ENCODE data around the gene AP4M1.
"Not testable (repeated sequence)": the region's sequence is repeated elsewhere in the genome, so short reads cannot be mapped to it uniquely, and the experiment has no call there.

Gene AP4M1

DNA sequence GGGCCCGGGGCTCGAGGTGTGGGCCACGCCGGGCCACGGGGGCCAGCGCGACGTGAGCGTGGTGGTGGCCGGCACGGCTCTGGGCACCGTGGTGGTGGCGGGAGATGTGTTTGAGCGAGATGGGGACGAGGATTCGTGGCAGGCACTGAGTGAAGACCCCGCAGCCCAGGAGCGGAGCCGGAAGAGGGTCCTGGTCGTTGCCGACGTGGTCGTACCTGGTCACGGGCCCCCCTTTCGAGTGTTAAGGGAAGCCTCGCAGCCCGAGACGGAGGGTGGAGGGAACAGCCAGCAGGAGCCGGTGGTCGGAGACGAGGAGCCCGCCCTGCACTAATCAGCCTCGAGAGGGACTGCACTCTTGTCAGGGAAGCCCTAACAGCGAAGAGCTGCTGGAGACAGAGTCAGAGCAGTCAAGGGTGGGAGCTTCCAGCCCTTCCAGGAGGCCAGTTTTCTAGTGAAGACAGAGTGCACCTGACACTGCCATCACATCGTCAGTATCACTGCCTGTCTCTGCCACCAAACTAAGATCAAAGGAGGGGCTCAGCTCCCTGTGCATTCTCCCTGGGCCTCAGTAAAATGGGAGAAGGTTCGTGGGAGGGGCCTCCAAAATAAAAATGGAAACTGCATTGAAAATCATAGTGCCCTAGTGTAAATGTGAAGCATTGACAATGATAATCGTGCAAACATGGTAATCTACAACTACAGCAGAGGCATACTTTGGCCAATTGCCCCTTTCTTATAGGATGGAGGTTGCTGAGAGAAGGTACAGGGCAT, 26.6 kb downstream of the AP4M1 start:
- H3K27me3 Mint-ChIP-seq = no peaks in the 10 kb centered on the region
- peak overlapping the region; percentile 7 for H3K27ac Mint-ChIP-seq
- peaks cover 5% of the 10 kb centered on the region for H3K36me3 Mint-ChIP-seq (ENCODE audit: low read depth)
- no peaks in the 10 kb centered on the region for H3K9me3 Mint-ChIP-seq
- peaks cover 46% of the 10 kb centered on the region for H3K4me1 Mint-ChIP-seq (ENCODE audit: low read depth)
- peak overlapping the region; percentile 99 for H3K4me3 Mint-ChIP-seq

- Mint-ChIP-seq H3K9me3 (no peaks in the 10 kb centered on the region), H3K27ac (peak overlapping the region; percentile 7), H3K27me3 (no peaks in the 10 kb centered on the region), H3K4me1 (ENCODE audit: low read depth) (peaks cover 46% of the 10 kb centered on the region), H3K36me3 (ENCODE audit: low read depth) (peaks cover 5% of the 10 kb centered on the region), H3K4me3 (peak overlapping the region; percentile 99)
These were observed 27.2 kb downstream of the AP4M1 start for GRCh38 chr7:100128637-100128963.

DNA sequence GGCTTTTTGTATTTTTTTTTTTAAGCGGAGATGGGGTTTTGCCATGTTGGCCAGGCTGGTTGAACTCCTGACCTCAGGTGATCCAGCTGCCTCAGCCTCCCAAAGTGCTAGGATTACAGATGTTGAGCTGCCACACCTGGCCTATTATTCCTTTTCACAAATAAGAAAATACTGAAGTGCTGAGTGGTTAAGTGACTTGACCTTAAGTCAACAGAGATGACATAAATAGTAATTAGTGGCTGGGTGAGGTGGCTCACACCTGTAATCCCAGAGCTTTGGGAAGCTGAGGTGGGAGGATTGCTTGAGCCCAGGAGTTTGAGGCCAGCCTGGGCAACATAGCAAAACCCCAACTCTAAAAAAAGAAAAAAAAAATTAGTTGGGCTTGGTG, 28.8 kb downstream of the AP4M1 start:
- not testable (repeated sequence) for H3K4me3 Mint-ChIP-seq, H3K9me3 Mint-ChIP-seq

DNA sequence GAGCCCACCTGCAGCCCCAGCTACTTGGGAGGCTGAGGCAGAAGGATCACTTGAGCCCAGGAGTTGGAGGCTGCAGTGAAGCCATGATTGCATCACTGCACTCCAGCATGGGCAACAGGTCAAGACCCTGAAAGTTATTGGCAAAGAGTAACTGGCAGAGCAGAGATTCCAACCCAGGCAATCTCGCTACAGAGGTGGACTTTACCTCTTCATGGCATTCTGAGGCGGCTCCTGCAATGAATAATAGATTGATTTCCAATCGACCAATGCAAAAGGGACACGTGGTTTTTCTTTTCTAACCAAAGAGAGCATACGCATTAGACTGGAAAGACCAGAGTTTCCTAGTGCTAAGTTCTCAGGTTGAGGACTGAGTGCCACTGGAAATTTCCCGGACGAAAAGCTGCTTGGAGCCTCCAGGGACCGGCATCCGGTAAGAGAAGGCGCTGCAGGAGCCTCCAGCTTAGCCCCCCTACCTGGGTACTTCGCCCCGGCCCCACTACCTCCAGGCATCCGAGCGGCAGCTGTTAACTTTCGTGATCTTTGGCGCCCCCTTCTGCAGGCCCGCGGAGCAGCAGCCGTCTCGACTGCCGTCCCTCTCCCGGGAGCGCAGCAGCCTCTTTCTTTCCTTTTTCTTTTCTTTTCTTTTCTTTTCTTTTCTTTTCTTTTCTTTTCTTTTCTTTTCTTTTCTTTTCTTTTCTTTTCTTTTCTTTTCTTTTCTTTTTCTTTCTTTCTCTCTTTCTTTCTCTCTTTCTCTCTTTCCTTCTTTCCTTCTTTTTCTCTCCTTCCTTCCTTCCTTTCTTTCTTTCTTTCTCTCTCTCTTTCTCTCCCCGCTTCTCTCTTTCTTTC, 29.4 kb downstream of the AP4M1 start:
- H3K4me1 Mint-ChIP-seq (ENCODE audit: low read depth) = peaks cover 31% of the 10 kb centered on the region
- H3K36me3 Mint-ChIP-seq (ENCODE audit: low read depth) = no peaks in the 10 kb centered on the region
- H3K27ac Mint-ChIP-seq = no peak overlapping the region
- H3K4me3 Mint-ChIP-seq = no peak overlapping the region
- no peaks in the 10 kb centered on the region for H3K27me3 Mint-ChIP-seq
- H3K9me3 Mint-ChIP-seq = no peaks in the 10 kb centered on the region

More for the DNA sequence above, 28.8 kb downstream of the AP4M1 start:
- H3K27me3 Mint-ChIP-seq; H3K27ac Mint-ChIP-seq; H3K36me3 Mint-ChIP-seq (ENCODE audit: low read depth): not testable (repeated sequence)
- H3K4me1 Mint-ChIP-seq (ENCODE audit: low read depth) = peaks cover 37% of the 10 kb centered on the region

DNA sequence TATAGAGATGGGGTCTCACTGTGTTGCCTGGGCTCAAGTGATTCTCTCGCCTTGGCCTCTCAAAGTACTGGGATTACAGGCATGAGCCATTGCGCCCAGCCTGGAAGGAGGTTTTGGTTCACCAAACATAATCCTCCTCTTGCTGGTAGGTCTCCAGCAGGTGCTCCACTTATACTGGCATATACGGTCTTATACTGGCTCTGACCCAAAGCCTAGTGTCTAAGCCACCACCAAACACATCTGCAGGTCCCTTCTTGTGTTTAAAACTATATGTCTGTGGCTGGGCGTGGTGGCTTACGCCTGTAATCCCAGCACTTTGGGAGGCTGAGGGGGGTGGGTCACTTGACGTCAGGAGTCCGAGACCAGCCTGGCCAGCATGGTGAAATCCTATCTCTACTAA, 30.7 kb downstream of the AP4M1 start:
- Mint-ChIP-seq H3K4me1 (ENCODE audit: low read depth) (peaks cover 21% of the 10 kb centered on the region), H3K36me3 (ENCODE audit: low read depth) (no peaks in the 10 kb centered on the region), H3K9me3 (no peaks in the 10 kb centered on the region), H3K4me3 (no peak overlapping the region), H3K27ac (no peak overlapping the region), H3K27me3 (no peaks in the 10 kb centered on the region)

- Mint-ChIP-seq H3K36me3 (ENCODE audit: low read depth) (no peaks in the 10 kb centered on the region), H3K4me3 (no peak overlapping the region), H3K27me3 (no peaks in the 10 kb centered on the region)
These were observed 31.3 kb downstream of the AP4M1 start for GRCh38 chr7:100132697-100133151.

GRCh38 chr7:100137851-100138760, 36.7 kb downstream of the AP4M1 start:
- H3K27ac Mint-ChIP-seq = peak overlapping the region; percentile 31
- H3K4me1 Mint-ChIP-seq (ENCODE audit: low read depth) = peaks cover 21% of the 10 kb centered on the region
- H3K4me3 Mint-ChIP-seq = no peak overlapping the region
- H3K9me3 Mint-ChIP-seq = no peaks in the 10 kb centered on the region
- H3K36me3 Mint-ChIP-seq (ENCODE audit: low read depth) = no peaks in the 10 kb centered on the region
- H3K27me3 Mint-ChIP-seq = no peaks in the 10 kb centered on the region

More at GRCh38 chr7:100132697-100133151, 31.3 kb downstream of the AP4M1 start:
- Mint-ChIP-seq H3K27ac (no peak overlapping the region), H3K4me1 (ENCODE audit: low read depth) (peaks cover 23% of the 10 kb centered on the region), H3K9me3 (no peaks in the 10 kb centered on the region)

DNA sequence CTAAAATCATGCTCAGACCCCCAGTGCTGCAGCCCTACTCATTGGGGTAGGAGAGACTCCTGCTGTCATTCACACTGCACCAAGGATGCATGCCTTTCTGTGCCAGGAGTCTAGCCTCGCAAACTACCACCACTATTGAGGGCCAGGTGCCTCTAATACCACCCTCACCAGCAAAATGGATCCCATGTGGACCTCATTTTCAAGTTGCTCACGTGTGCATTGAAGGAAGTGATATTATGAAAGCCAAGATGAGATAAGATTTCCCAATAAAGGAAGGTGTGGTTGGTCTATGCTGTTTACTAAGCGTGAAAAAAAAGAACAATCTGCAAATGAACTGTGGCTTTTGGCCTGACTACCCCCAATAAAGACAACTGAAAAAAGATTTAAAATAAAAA, 40.1 kb downstream of the AP4M1 start:
- Mint-ChIP-seq H3K4me1 (ENCODE audit: low read depth) (peaks cover 21% of the 10 kb centered on the region), H3K27me3 (no peaks in the 10 kb centered on the region), H3K4me3 (no peak overlapping the region), H3K9me3 (no peaks in the 10 kb centered on the region), H3K36me3 (ENCODE audit: low read depth) (no peaks in the 10 kb centered on the region), H3K27ac (no peak overlapping the region)

GRCh38 chr7:100142461-100142860, 41.0 kb downstream of the AP4M1 start:
- Mint-ChIP-seq H3K4me1 (ENCODE audit: low read depth) (peaks cover 21% of the 10 kb centered on the region), H3K9me3 (no peaks in the 10 kb centered on the region), H3K27me3 (no peaks in the 10 kb centered on the region), H3K36me3 (ENCODE audit: low read depth) (no peaks in the 10 kb centered on the region), H3K4me3 (no peak overlapping the region), H3K27ac (no peak overlapping the region)

DNA sequence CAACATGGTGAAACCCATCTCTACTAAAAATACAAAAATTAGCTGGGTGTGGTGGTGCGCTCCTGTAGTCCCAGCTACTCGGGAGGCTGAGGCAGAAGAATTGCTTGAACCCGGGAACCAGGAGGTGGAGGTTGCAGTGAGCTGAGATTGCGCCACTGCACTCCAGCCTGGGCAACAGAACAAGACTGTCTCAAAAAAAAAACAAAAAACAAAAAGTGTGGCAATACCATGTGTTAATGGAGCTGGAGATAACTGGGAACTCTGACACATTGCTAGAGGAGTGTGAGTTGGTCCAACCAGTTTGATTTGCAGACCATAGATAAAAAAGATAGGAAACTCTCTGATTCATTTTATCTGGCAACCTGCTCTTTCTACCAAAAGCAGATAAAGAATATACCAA, 44.9 kb downstream of the AP4M1 start:
- not testable (repeated sequence) for H3K4me3 Mint-ChIP-seq; H3K27ac Mint-ChIP-seq; H3K9me3 Mint-ChIP-seq; H3K27me3 Mint-ChIP-seq; H3K36me3 Mint-ChIP-seq (ENCODE audit: low read depth)
- H3K4me1 Mint-ChIP-seq (ENCODE audit: low read depth) = peaks cover 32% of the 10 kb centered on the region

GRCh38 chr7:100147278-100147677, 45.8 kb downstream of the AP4M1 start:
- no peaks in the 10 kb centered on the region for H3K9me3 Mint-ChIP-seq
- H3K4me1 Mint-ChIP-seq (ENCODE audit: low read depth) = peaks cover 36% of the 10 kb centered on the region
- no peaks in the 10 kb centered on the region for H3K27me3 Mint-ChIP-seq
- H3K36me3 Mint-ChIP-seq (ENCODE audit: low read depth) = peaks cover 14% of the 10 kb centered on the region
- no peak overlapping the region for H3K4me3 Mint-ChIP-seq
- H3K27ac Mint-ChIP-seq = no peak overlapping the region

- H3K27me3 Mint-ChIP-seq = no peaks in the 10 kb centered on the region
- peaks cover 23% of the 10 kb centered on the region for H3K36me3 Mint-ChIP-seq (ENCODE audit: low read depth)
- H3K4me1 Mint-ChIP-seq (ENCODE audit: low read depth) = peaks cover 41% of the 10 kb centered on the region
- H3K27ac Mint-ChIP-seq = peak overlapping the region; percentile 96
- no peaks in the 10 kb centered on the region for H3K9me3 Mint-ChIP-seq
- H3K4me3 Mint-ChIP-seq = peak overlapping the region; percentile 97
These were observed 46.7 kb downstream of the AP4M1 start for GRCh38 chr7:100148225-100148558.

GRCh38 chr7:100148559-100149328, 47.3 kb downstream of the AP4M1 start, which contains the start of gene LAMTOR4:
LAMTOR4 (plus strand) TSS chr7:100148918; CDS start chr7:100148973, 55 bp downstream.
- peaks cover 23% of the 10 kb centered on the region for H3K36me3 Mint-ChIP-seq (ENCODE audit: low read depth)
- peak within 1 kb of the TSS; percentile 97 for H3K4me3 Mint-ChIP-seq
- no peaks in the 10 kb centered on the region for H3K27me3 Mint-ChIP-seq
- no peaks in the 10 kb centered on the region for H3K9me3 Mint-ChIP-seq
- peak within 1 kb of the TSS; percentile 96 for H3K27ac Mint-ChIP-seq
- H3K4me1 Mint-ChIP-seq (ENCODE audit: low read depth) = peaks cover 43% of the 10 kb centered on the region

- peaks cover 69% of the 10 kb centered on the region for H3K4me1 Mint-ChIP-seq (ENCODE audit: low read depth)
- H3K4me3 Mint-ChIP-seq = no peak overlapping the region
- peak overlapping the region; percentile 83 for H3K27ac Mint-ChIP-seq
- no peaks in the 10 kb centered on the region for H3K27me3 Mint-ChIP-seq
- H3K36me3 Mint-ChIP-seq (ENCODE audit: low read depth) = peaks cover 41% of the 10 kb centered on the region
- no peaks in the 10 kb centered on the region for H3K9me3 Mint-ChIP-seq
These were observed 51.0 kb downstream of the AP4M1 start for GRCh38 chr7:100152404-100152803.

Data from stimulated activated naive CD8-positive, alpha-beta T cell treated with anti-CD3 and anti-CD28 coated beads, Interleukin-15, Interleukin-2, amounts not matched to agents 100 ng/mL and 50 ng/mL, for 24 hours (primary cell).